ENCODE data around the gene MLANA.

- TF ChIP-seq ZBTB11 (CRISPR knock-in tag; IDR thresholded peaks at IDR 0.05) = no peak
- TF ChIP-seq CEBPB (IDR thresholded peaks at IDR 0.05; ENCODE audit: borderline replicate concordance in 1 of 2, low read depth in 2 of 2, low read length in 2 of 2) = no peak
- no peak for TF ChIP-seq TAF1 (IDR thresholded peaks at IDR 0.05; ENCODE audit: borderline replicate concordance, low read depth, low read length)
- TF ChIP-seq REST (IDR thresholded peaks at IDR 0.05; ENCODE audit: low read depth, low read length) = no peak
- no peak for TF ChIP-seq YBX1 (IDR thresholded peaks at IDR 0.05)
- no peak for TF ChIP-seq MEF2B (IDR thresholded peaks at IDR 0.05; ENCODE audit: partially characterized antibody, poor library complexity, severe bottlenecking)
- no peak for TF ChIP-seq PRDM15 (CRISPR knock-in tag; IDR thresholded peaks at IDR 0.05)
- TF ChIP-seq CTCF (IDR thresholded peaks at IDR 0.05 in 2 of 3, conservative IDR thresholded peaks at IDR 0.05 in 1 of 3; ENCODE audit: control insufficient read depth in 2 of 3, extremely low read depth in 1 of 3, insufficient read depth in 1 of 3, low read depth in 3 of 3, low read length in 3 of 3) = no peak
- TF ChIP-seq RAD21 (IDR thresholded peaks at IDR 0.05; ENCODE audit: insufficient read depth, low read depth, low read length) = no peak
- TF ChIP-seq SUZ12 (IDR thresholded peaks at IDR 0.05; ENCODE audit: unreplicated experiment) = no peak
- TF ChIP-seq, protein P1, sequence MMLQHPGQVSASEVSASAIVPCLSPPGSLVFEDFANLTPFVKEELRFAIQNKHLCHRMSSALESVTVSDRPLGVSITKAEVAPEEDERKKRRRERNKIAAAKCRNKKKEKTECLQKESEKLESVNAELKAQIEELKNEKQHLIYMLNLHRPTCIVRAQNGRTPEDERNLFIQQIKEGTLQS (IDR thresholded peaks at IDR 0.05; ENCODE audit: borderline replicate concordance, extremely low read depth, low read depth, low read length) = no peak
- no peak for TF ChIP-seq STAT3 (IDR thresholded peaks at IDR 0.05; ENCODE audit: low read depth, low read length)
These were observed 27.8 kb downstream of the MLANA start for GRCh38 chr9:5918460-5918859.
